Mucosa of stomach (tissue), 1 donor: ENCODE measurements around the gene SHROOM1.
"Not testable (repeated sequence)": the region's sequence is repeated elsewhere in the genome, so short reads cannot be mapped to it uniquely, and the experiment has no call there.

Experiments
- H3K27me3 ChIP-seq: one replicate; pipeline ENCODE4 v1.7.0; 2013; ENCODE audit warnings: mild to moderate bottlenecking, low read length; ENCODE audit not compliant: control insufficient read depth, insufficient read depth
- H3K36me3 ChIP-seq: one replicate; pipeline ENCODE4 v1.7.0; 2013; ENCODE audit warnings: low read length; ENCODE audit not compliant: control insufficient read depth, insufficient read depth
- H3K4me1 ChIP-seq: one replicate; pipeline ENCODE4 v1.7.0; 2013; ENCODE audit warnings: mild to moderate bottlenecking, low read length; ENCODE audit not compliant: control insufficient read depth, insufficient read depth
- H3K4me3 ChIP-seq: one replicate; pipeline ENCODE4 v1.7.0; 2013; ENCODE audit warnings: low read length
- H3K9ac ChIP-seq: one replicate; pipeline ENCODE4 v1.7.0; 2013; ENCODE audit warnings: mild to moderate bottlenecking, low read length, moderate library complexity
- H3K9me3 ChIP-seq: one replicate; pipeline ENCODE4 v1.7.0; 2013; ENCODE audit warnings: mild to moderate bottlenecking, low read length, moderate library complexity; ENCODE audit not compliant: control insufficient read depth
- donor health status: Pancreatic carcinoma.

Gene SHROOM1

DNA sequence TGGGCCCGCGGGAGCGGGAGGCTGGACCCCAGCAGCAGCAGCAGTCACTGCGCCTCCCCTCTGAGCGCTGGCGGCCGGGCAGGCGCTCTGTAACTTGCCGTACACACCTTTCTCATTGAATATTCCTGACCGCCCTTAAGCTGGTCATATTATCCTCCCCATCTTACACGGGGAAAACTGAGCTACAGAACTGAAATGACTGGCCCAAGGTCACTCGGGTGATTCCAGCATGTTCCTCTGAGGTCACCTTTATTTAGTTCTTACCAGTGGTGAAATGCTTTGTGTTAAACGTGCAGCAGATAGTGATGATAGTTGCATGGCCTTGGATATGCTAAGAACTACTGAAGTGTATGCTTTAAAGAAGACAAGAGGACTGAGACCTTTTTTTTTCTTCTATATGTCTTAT is 36.6 kb upstream of the SHROOM1 start:
- Histone ChIP-seq H3K4me3 (peak overlapping the region; percentile 92), H3K9ac (peak overlapping the region; percentile 94), H3K4me1 (peaks cover 7% of the 10 kb centered on the region), H3K36me3 (no peaks in the 10 kb centered on the region), H3K27me3 (no peaks in the 10 kb centered on the region), H3K9me3 (no peaks in the 10 kb centered on the region)

DNA sequence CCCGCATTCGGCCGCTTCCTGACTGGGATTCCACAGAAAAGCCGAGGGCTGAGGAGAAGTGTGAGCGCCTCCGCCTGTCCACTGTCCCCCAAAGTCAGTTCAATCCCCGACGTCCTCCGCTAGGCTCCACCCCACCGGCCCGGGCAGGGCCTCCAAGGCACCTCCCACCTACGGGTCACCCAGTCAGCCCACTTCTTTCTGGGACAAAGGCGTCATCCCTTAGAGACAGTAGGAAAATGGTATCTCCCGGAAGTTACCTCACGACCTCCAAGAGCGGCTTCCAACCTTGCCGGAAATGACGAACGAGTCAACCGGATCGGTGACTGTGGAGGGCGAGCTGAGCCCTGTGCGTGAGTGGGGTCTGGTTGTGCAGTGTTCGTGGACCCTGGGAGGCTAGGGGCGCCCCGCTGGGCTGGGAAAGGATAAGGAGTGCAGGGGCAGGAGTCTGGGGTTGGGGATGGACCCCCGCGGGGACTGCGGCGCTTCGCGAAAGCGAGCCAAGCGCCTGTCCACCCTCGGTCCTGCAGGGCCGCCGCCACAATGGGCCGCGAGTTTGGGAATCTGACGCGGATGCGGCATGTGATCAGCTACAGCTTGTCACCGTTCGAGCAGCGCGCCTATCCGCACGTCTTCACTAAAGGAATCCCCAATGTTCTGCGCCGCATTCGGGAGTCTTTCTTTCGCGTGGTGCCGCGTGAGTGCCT is 36.0 kb upstream of the SHROOM1 start, which contains the start of the genes GDF9 and UQCRQ:
Gene GDF9, minus strand, starts transcription at position 128 of the 704 bp plus-strand sequence. CDS start 1,936 bp downstream, outside the sequence.
Gene UQCRQ, plus strand, starts transcription at position 301 of the 704 bp plus-strand sequence. Its CDS starts 240 bp downstream, at position 541.
- no peaks in the 10 kb centered on the region for H3K27me3 ChIP-seq
- H3K9me3 ChIP-seq: no peaks in the 10 kb centered on the region
- H3K9ac ChIP-seq: peak within 1 kb of the TSS; percentile 94
- H3K4me1 ChIP-seq: peaks cover 4% of the 10 kb centered on the region
- peak within 1 kb of the TSS; percentile 92 for H3K4me3 ChIP-seq
- no peaks in the 10 kb centered on the region for H3K36me3 ChIP-seq

DNA sequence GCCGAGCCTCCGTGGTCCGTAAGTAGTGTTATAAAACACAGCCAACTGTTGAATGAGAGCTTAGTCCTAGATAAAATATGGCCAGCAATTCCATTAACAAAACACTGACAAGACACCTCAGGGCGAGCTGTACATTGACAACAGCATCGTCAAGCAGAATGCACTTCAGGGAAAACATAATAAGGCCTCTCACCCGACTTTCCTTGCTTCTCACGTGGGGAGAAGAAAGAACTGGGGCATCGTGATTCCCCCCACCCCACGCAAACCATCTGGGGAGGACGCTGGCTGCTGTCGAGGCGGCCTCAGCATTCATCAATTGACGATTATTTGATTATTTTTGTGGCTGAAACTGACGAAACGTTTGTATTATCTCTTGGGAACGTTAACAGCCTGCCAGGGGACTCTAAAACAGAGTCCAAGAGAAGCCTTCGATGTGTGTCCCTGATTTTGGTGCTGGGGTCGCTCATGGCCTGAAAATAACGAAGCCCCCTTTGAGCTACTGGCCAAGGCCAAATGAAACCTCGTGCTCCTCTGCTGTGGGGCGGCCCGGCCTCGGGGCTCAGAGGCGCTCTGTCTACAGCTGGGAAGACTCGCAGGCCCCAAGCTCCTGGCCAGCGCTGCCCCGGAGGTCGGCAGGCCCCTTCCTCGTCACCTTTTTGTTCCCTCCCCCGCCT is 35.4 kb upstream of the SHROOM1 start:
- peak overlapping the region; percentile 94 for H3K9ac ChIP-seq
- H3K9me3 ChIP-seq: no peaks in the 10 kb centered on the region

DNA sequence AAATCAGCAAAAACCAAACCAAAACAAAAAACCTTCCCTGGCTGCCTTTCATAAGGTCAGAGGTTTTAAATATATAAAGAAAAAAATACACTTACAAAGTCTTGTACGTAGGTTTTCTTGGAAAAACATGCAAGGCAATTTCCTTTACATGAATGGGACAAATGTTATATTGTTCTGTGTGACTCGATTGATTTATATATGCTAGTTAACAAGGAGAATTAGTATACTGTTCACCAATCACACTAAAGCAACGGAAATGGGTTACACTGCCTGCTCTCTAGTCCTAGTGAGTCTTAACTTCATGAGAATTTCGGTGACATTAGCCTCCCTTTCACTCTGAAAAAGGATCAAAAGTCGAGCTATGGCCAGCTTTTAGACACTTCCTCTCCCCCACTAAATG is 30.3 kb upstream of the SHROOM1 start:
- no peaks in the 10 kb centered on the region for H3K9me3 ChIP-seq
- no peaks in the 10 kb centered on the region for H3K27me3 ChIP-seq
- H3K4me1 ChIP-seq: no peaks in the 10 kb centered on the region

More for the DNA sequence above, 35.4 kb upstream of the SHROOM1 start:
- Histone ChIP-seq H3K27me3 (no peaks in the 10 kb centered on the region), H3K4me1 (peaks cover 4% of the 10 kb centered on the region), H3K4me3 (peak overlapping the region; percentile 92), H3K36me3 (no peaks in the 10 kb centered on the region)

DNA sequence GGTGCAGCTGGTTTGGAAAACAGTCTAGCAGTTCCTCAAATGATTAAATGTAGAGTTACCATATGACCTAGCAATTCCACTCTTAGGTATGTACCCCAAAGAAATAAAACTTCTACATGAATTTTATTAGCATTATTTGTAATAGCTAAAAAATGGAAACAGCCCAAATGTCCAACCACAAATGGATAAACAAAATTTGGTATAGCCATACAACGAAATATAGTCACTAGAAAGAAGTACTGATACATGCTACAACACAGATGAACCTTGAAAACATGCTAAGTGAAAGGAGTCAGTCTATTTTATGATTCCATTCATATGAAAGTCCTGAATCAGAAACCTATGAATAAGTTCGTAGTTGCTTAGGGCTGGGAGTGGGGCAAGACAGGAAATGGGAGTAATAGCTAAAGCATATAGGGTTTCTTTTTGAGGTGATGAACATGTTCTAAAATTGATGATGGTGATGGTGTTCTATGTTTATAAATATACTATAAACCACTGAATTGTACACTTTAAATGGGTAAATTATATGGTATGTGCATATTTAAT is 29.5 kb upstream of the SHROOM1 start:
- Histone ChIP-seq H3K36me3 (no peaks in the 10 kb centered on the region), H3K4me3 (no peak overlapping the region), H3K4me1 (no peaks in the 10 kb centered on the region), H3K9me3 (no peaks in the 10 kb centered on the region), H3K27me3 (no peaks in the 10 kb centered on the region), H3K9ac (no peak overlapping the region)

More for the DNA sequence above, 30.3 kb upstream of the SHROOM1 start:
- Histone ChIP-seq H3K9ac (no peak overlapping the region), H3K36me3 (no peaks in the 10 kb centered on the region), H3K4me3 (no peak overlapping the region)

DNA sequence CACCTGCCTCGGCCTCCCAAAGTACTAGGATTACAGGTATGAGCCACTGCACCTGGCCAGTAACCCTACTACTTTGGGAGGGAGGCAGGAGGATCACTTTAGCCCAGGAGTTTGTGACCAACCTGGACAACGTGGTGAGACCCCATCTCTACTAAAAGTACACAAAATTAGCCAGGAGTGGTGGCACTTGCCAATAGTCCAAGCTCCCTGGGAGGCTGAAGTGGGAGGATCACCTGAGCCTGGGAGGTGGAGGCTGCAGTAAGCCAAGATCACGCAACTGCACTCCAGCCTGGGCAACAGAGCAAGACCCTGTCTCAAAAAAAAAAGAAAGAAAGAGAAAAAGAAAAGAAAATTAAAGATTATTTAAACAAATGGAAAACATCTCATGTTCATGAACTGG is 25.6 kb upstream of the SHROOM1 start:
- H3K9ac ChIP-seq: no peak overlapping the region
- H3K4me3 ChIP-seq: no peak overlapping the region
- peaks cover 7% of the 10 kb centered on the region for H3K4me1 ChIP-seq
- no peaks in the 10 kb centered on the region for H3K36me3 ChIP-seq
- H3K9me3 ChIP-seq: no peaks in the 10 kb centered on the region
- H3K27me3 ChIP-seq: no peaks in the 10 kb centered on the region

DNA sequence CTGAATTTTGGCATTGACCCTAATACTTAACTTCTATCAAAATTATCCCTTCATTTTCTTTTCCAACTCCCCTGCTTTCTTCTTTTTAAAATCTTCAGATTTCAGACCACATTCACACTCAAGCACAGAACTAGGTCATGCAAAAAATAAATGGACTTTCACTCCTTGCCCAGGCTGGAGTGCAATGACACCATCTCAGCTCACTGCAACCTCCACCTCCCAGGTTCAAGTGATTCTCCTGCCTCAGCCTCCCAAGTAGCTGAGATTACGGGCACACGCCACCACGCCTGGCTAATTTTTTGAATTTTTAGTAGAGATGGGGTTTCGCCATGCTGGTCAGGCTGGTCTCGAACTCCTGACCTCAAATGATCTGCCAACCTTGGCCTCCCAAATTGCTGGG is 24.5 kb upstream of the SHROOM1 start:
- H3K4me1 ChIP-seq, H3K36me3 ChIP-seq, H3K9ac ChIP-seq, H3K4me3 ChIP-seq, H3K9me3 ChIP-seq, H3K27me3 ChIP-seq: not testable (repeated sequence)

DNA sequence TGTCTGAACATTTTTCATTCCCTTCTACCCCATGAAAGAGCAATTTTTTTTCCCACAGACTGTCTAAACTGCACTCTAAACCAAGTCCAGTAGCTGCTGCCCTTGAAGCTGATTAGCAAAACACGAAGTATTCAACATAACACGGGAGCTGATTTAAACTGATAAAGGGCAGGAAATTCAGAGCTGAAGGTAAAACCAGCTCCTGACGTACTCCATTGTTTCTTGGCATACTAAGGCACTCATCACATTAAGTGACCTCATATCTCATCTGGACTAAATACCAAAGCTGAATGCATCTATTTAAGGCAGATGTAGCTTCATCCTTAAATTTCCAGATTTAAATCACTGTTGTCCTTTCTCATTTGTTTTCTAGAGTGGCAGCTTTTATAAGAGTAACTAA is 23.9 kb upstream of the SHROOM1 start:
- no peak overlapping the region for H3K9ac ChIP-seq
- peaks cover 7% of the 10 kb centered on the region for H3K4me1 ChIP-seq
- H3K36me3 ChIP-seq: no peaks in the 10 kb centered on the region
- no peaks in the 10 kb centered on the region for H3K27me3 ChIP-seq
- no peaks in the 10 kb centered on the region for H3K9me3 ChIP-seq
- H3K4me3 ChIP-seq: no peak overlapping the region

DNA sequence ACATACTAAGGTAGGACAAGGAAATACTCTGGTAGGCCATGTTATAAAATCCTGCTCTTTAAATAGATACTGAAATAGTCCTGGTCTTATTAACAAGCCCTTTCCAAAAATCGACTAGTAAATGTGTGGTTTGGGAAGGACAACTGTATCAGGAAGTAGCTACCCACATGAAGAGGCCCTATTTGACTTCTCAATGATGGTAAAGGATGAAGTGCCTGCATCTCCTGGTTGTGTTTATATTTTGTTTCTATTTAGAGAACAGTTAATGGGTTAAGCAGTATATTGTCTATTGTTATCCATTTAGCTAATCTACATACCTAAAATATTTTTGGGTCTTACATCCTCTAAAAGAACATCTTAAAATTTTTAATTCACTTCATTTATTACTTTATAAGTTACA is 23.3 kb upstream of the SHROOM1 start:
- Histone ChIP-seq H3K4me3 (no peak overlapping the region), H3K9ac (no peak overlapping the region), H3K36me3 (no peaks in the 10 kb centered on the region), H3K9me3 (no peaks in the 10 kb centered on the region), H3K27me3 (no peaks in the 10 kb centered on the region), H3K4me1 (peaks cover 7% of the 10 kb centered on the region)

DNA sequence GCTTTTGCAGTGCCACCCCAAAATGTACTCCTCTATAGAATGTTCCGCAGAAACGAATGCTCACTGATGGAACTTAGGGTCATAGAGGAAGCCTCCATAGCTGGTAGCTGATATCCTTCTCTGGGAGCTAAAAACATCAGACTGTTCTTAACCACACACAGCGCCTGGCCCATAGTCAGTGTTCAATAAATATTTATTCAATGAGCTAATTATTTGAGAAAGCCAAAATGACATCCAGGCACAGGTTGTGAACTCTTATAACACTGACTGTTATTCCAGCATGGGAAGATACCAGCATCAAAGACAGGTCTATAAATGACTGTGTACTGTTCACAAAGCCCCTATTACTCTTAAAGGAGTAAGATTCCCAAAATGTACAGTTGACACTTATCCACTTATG is 22.9 kb upstream of the SHROOM1 start:
- no peak overlapping the region for H3K4me3 ChIP-seq
- H3K27me3 ChIP-seq: no peaks in the 10 kb centered on the region
- no peaks in the 10 kb centered on the region for H3K9me3 ChIP-seq
- H3K4me1 ChIP-seq: peaks cover 7% of the 10 kb centered on the region
- no peak overlapping the region for H3K9ac ChIP-seq
- no peaks in the 10 kb centered on the region for H3K36me3 ChIP-seq

DNA sequence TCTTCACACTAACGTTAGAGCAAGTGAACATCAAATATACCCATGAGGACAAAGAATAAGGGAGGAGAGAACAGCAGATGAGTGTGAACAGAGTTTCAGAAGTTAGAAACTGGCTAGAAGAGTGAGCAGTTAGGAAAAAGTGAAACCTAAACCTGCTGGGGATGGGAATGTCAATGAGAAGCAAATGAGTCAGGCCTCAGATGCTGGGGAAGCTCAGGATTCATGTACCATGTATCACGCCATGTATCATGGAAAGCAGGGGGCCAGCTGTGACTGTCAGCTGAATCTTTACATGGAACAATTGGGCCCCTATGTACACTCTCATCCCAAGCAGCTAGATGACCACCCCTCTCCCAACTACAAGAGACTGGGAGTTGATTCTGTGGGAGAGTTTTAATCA is 19.6 kb upstream of the SHROOM1 start:
- Histone ChIP-seq H3K9ac (no peak overlapping the region), H3K36me3 (no peaks in the 10 kb centered on the region), H3K27me3 (no peaks in the 10 kb centered on the region), H3K4me1 (peaks cover 7% of the 10 kb centered on the region), H3K9me3 (no peaks in the 10 kb centered on the region), H3K4me3 (no peak overlapping the region)

DNA sequence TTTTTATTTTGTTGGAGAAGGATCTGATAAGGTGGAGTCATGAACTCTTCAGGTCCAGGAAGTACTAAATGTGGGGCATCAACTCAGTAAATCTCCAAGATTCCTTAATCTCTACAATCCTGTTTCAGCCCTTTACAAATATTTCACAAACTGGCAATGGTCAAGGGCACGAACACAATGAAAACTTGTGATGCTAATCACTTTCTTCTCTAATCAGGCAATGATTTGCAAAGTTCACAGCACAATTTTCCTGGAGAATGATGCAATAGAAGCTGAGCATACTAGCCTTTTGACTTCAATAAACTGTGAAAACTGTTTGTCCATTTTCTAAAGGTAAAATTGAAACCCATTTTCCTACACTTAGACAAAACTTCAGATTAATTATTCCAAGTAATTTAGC is 18.9 kb upstream of the SHROOM1 start:
- Histone ChIP-seq H3K9me3 (no peaks in the 10 kb centered on the region), H3K36me3 (no peaks in the 10 kb centered on the region), H3K27me3 (no peaks in the 10 kb centered on the region), H3K4me1 (peaks cover 6% of the 10 kb centered on the region), H3K4me3 (no peak overlapping the region), H3K9ac (no peak overlapping the region)
